Prostate gland (tissue), 2 donors: Measurements from ENCODE around the gene CARS2.

Experiments
- POLR2AphosphoS5 ChIP-seq: sonication (generic); formaldehyde crosslinking; IDR thresholded peaks from one replicate; pipeline ENCODE4 v1.6.1; 2017; ENCODE audit warnings: antibody characterized with exemption
- TF ChIP-seq, protein P1 (sequence below), 4 experiments: fragments of 200-600 bp in 2 of 4; fragments of 450-650 bp in 2 of 4; sonication (generic) in 2 of 4; IDR thresholded peaks; 1 replicate in 3 of 4; 2 replicates in 1 of 4; pipeline ENCODE4 v1.5.1; 2016 to 2019; ENCODE audit warnings: antibody characterized with exemption in 4 of 4, mild to moderate bottlenecking in 2 of 4, moderate library complexity in 2 of 4

DNA sequence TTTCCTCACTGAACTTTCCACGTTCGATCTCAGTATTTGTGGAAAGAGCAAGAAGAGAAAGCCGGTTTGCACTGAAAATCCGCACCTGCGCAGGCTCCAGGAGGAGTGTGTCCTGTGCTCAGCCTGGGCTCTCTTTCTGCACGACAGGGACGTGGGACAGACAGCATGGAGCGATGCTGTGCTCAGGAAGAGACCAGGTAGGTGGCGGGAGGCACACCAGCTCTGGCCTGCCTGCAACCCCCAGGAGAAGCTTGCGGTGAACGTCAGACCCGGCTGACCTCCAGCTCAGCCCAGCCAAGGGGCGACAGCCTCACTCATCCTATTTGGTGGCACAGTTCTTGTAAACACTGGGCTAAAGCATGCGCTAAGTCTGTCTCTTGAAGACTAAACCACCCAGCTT is 54.6 kb downstream of the CARS2 start:
- TF ChIP-seq, protein P1, sequence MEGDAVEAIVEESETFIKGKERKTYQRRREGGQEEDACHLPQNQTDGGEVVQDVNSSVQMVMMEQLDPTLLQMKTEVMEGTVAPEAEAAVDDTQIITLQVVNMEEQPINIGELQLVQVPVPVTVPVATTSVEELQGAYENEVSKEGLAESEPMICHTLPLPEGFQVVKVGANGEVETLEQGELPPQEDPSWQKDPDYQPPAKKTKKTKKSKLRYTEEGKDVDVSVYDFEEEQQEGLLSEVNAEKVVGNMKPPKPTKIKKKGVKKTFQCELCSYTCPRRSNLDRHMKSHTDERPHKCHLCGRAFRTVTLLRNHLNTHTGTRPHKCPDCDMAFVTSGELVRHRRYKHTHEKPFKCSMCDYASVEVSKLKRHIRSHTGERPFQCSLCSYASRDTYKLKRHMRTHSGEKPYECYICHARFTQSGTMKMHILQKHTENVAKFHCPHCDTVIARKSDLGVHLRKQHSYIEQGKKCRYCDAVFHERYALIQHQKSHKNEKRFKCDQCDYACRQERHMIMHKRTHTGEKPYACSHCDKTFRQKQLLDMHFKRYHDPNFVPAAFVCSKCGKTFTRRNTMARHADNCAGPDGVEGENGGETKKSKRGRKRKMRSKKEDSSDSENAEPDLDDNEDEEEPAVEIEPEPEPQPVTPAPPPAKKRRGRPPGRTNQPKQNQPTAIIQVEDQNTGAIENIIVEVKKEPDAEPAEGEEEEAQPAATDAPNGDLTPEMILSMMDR (IDR thresholded peaks at IDR 0.05), result no peak
- TF ChIP-seq POLR2AphosphoS5, result no peak
